Amniotic stem cell (primary cell): ENCODE results near the gene ERP29.
"Not testable (repeated sequence)": the region's sequence is repeated elsewhere in the genome, so short reads cannot be mapped to it uniquely, and the experiment has no call there.

Experiments
- DNase-seq: peaks from one replicate; lab custom pipeline; 2025; lab: John Stamatoyannopoulos, UW

ERP29 gene

DNA sequence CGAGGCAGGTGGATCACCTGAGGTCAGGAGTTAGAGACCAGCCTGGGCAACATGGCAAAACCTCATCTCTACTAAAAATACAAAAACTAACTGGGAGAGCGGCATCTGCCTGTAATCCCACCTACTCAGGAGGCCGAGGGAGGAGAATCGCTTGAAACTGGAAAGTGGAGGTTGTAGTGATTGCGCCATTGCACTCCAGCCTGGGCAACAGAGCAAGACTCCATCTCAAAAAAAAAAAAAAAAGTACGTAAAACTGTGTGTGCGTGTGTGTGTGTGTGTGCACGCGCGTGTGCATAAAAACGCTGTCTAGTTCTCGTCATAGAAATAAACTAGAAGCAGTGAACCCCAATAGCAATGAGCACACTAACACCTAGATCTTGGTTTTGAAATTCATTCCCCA is 23.4 kb downstream of the ERP29 start:
- not testable (repeated sequence) for DNase-seq

GRCh38 chr12:112046003-112046402 is 32.8 kb downstream of the ERP29 start:
- DNase-seq = no peak

GRCh38 chr12:112049351-112049750 is 36.1 kb downstream of the ERP29 start:
- no peak for DNase-seq

DNA sequence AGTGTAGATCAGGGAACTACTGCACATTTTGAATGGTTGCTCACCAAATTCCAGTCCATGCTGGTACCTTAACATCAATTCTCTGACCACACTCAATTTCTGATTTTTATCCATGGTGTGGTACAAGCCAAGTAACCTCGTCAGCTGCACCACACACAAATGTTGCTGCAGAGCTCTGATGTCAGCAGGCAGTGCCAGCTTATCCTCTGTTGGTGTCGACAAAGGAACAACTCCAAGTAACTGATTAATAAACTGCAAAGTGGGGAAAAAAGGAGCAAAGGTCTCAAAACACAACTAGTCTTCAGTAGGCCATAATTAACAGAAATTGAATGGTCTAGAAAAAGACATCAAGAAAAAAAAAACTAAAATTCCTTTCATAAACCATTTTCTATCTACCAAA is 47.9 kb downstream of the ERP29 start:
- DNase-seq = no peak

GRCh38 chr12:112063273-112063672 is 50.0 kb downstream of the ERP29 start:
- DNase-seq = no peak

GRCh38 chr12:112066566-112066965 is 53.3 kb downstream of the ERP29 start:
- no peak for DNase-seq
